Vagina (tissue), 2 donors: ENCODE measurements around the gene SMIM1.

Source experiments
- POLR2A ChIP-seq, 2 donors: fragments of 450-650 bp; IDR thresholded peaks; one replicate each; pipeline ENCODE4 v1.6.1; 2017; ENCODE audit warnings: antibody characterized with exemption in 2 of 2, mild to moderate bottlenecking in 2 of 2, moderate library complexity in 2 of 2
- POLR2AphosphoS5 ChIP-seq, 2 donors: sonication (generic); formaldehyde crosslinking; IDR thresholded peaks; one replicate each; pipeline ENCODE4 v1.9.0; 2017; ENCODE audit warnings: antibody characterized with exemption in 2 of 2, mild to moderate bottlenecking in 2 of 2, low read depth in 1 of 2; ENCODE audit not compliant: insufficient read depth in 1 of 2
- TF ChIP-seq, protein P1 (sequence below), 3 experiments: fragments of 450-650 bp in 2 of 3; fragments of 200-600 bp in 1 of 3; sonication (generic) in 1 of 3; IDR thresholded peaks; one replicate each; pipeline ENCODE4 v1.5.1; 2017 to 2019; ENCODE audit warnings: antibody characterized with exemption in 3 of 3, mild to moderate bottlenecking in 2 of 3, moderate library complexity in 2 of 3

- TF ChIP-seq, protein P1, sequence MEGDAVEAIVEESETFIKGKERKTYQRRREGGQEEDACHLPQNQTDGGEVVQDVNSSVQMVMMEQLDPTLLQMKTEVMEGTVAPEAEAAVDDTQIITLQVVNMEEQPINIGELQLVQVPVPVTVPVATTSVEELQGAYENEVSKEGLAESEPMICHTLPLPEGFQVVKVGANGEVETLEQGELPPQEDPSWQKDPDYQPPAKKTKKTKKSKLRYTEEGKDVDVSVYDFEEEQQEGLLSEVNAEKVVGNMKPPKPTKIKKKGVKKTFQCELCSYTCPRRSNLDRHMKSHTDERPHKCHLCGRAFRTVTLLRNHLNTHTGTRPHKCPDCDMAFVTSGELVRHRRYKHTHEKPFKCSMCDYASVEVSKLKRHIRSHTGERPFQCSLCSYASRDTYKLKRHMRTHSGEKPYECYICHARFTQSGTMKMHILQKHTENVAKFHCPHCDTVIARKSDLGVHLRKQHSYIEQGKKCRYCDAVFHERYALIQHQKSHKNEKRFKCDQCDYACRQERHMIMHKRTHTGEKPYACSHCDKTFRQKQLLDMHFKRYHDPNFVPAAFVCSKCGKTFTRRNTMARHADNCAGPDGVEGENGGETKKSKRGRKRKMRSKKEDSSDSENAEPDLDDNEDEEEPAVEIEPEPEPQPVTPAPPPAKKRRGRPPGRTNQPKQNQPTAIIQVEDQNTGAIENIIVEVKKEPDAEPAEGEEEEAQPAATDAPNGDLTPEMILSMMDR (IDR thresholded peaks at IDR 0.05) = no peak
- TF ChIP-seq POLR2A (IDR thresholded peaks at IDR 0.05) (no peak), POLR2AphosphoS5 (IDR thresholded peaks at IDR 0.05; ENCODE audit: insufficient read depth in 1 of 2, low read depth in 1 of 2) (no peak)
Measured at GRCh38 chr1:3747522-3747848, 25.1 kb upstream of the SMIM1 start.
